IPS DF 6.9 (cell line): ENCODE measurements around the gene NDUFS5.
"Not testable (repeated sequence)": the region's sequence is repeated elsewhere in the genome, so short reads cannot be mapped to it uniquely, and the experiment has no call there.

Experiments
- DNase-seq: peaks from one replicate; pipeline ENCODE4 v3.0.0-alpha.2; 2013; ENCODE audit warnings: low read depth, low spot score
- H3K27ac ChIP-seq: one replicate; pipeline ENCODE4 v1.5.1; 2013; ENCODE audit warnings: low read length, control low read depth
- H3K27me3 ChIP-seq: 2 replicates; pipeline ENCODE4 v1.6.1; 2013; ENCODE audit warnings: mild to moderate bottlenecking, low read length; ENCODE audit not compliant: control insufficient read depth, insufficient read depth
- H3K36me3 ChIP-seq: 2 replicates; pipeline ENCODE4 v1.6.1; 2013; ENCODE audit warnings: low read length; ENCODE audit not compliant: control insufficient read depth, insufficient read depth
- H3K4me1 ChIP-seq: 2 replicates; pipeline ENCODE4 v1.6.1; 2013; ENCODE audit warnings: low read length; ENCODE audit not compliant: control insufficient read depth, insufficient read depth
- H3K4me3 ChIP-seq: 2 replicates; pipeline ENCODE4 v1.5.1; 2013; ENCODE audit warnings: mild to moderate bottlenecking, low read length
- H3K9me3 ChIP-seq: 2 replicates; pipeline ENCODE4 v1.6.1; 2013; ENCODE audit warnings: low read length, inconsistent platforms; ENCODE audit not compliant: control insufficient read depth, insufficient read depth
- WGBS: extraction: QIAGEN DNeasy Blood & Tissue Kit; methylation state at CpG from one replicate; pipeline ENCODE4 v1.1.7; 2013; ENCODE audit warnings: mixed read lengths, missing lambda C conversion rate; ENCODE audit not compliant: insufficient read length, insufficient coverage; 5-methylcytosine and 5-hydroxymethylcytosine counted together

The NDUFS5 gene

DNA sequence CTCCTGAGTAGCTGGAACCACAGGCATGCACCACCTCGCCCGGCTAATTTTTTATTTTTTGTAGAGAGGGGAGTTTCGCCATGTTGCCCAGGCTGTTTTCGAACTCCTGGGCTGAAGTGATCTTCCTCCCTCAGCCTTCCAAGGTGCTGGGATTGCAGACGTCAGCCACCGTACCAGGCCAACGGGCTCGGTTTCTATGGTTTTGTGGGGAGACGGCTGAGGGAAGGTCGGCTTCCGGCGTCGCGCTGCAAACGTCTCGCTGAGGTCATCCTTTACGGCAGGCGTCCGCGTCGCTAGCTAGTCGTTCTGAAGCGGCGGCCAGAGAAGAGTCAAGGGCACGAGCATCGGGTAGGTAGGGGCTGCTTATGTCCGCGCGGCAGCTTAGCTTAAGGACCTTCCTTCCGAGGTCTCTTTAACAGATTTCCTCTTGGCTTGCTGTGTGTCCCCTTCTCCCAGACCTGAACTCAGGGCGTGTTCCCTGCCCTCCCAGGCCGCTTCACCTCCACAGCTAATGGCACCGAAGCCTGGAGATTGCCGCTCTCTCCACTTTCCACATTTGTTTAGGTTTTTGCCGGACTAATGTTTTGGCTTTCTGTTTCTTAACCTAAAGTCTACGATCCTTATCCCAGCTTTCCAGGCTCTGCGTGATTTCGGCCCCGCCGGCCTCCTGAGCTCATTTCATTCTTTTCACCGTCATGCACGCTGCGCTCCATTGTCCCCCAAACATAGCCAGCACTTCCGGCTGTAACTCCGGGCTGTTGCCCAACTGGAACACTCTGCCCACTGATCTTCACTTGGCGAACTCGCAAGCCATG lies at the start of gene NDUFS5:
TSS of gene NDUFS5 (plus strand) at position 300 of the 815 bp plus-strand sequence. CDS start 2,375 bp downstream, outside the sequence.
- DNase-seq, result peak; percentile 80
- Histone ChIP-seq H3K36me3 (peaks cover 16% of the 10 kb centered on the region; the same call in 1 of the 2 replicates), H3K4me3 (peak within 1 kb of the TSS; percentile 83), H3K27me3 (no peaks in the 10 kb centered on the region), H3K27ac (no peak within 1 kb of the TSS), H3K9me3 (no peaks in the 10 kb centered on the region), H3K4me1 (no peaks in the 10 kb centered on the region)
- no CpG with 5 or more reads among the region's 47 CpGs for WGBS

DNA sequence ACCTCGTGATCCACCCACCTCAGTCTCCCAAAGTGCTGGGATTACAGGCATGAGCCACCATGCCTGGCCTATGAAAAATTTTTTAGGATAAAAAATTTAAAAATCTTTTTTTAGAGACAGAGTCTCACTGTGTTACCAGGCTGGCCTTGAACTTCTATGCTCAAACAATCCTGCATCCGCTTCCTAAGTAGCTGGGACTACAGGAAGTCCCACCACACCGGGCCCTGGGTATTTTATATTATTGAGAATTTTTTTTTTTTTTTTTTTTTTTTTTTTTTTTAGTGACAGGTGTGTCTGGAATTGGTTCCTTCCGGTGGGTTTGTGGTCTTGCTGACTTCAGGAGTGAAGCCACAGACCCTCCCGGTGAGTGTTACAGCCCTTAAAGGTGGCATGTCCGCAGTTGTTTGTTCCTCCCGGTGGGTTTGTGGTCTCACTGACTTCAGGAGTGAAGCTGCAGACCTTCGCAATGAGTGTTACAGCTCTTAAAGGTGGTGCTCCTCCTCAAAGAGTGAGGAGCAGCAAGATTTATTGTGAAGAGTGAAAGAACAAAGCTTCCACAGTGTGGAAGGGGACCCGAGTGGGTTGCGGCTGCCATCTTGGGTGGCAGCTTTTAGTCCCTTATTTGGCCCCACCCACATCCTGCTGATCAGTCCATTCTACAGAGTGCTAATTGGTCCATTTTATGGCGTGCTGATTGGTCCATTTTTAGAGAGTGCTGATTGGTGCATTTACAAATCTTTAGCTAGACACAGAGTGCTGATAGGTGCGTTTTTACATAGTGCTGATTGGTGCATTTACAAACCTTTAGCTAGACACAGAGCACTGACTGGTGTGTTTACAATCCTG lies 48.5 kb upstream of the NDUFS5 start:
- H3K9me3 ChIP-seq, H3K27me3 ChIP-seq, H3K27ac ChIP-seq, DNase-seq, H3K4me3 ChIP-seq, H3K36me3 ChIP-seq, H3K4me1 ChIP-seq: not testable (repeated sequence)
- no CpG with 5 or more reads among the region's 12 CpGs for WGBS

DNA sequence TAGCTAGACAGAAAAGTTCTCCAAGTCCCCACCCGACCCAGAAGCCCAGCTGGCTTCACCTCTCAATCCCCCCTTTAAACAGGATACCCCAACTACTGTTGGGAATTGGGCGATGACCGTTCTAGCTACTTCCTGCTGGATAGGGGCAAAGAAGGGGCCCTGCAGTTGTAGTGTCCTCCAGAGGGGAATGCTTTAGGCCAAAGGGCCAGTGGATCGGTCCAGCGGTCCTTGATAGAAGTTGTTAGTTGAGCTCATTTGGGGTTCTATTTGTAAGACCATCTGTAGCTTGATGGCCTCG lies 48.0 kb upstream of the NDUFS5 start:
- H3K27ac ChIP-seq, H3K27me3 ChIP-seq, H3K4me3 ChIP-seq, H3K9me3 ChIP-seq, DNase-seq, H3K4me1 ChIP-seq, H3K36me3 ChIP-seq: not testable (repeated sequence)
- WGBS, result no CpG with 5 or more reads among the region's 6 CpGs

DNA sequence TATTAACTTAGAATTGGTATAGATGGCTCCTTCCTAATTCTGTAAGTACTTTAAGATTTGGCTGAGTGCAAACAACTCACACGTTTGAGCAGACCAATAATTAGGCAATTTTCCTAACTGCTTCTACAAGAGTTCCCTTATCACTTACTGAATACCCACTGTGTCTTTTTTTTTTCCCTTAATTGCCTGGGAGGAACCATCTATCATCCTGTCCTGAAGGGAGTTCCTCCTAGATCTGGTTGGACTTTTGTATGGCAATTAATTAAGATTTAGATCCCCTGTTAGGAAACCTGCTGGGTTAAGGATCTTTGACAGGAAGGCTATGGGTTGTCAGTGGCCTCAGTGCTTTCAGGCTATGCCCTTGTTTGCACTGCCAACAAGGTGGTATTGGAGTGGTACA lies 46.8 kb upstream of the NDUFS5 start:
- H3K4me3 ChIP-seq, H3K27me3 ChIP-seq, H3K36me3 ChIP-seq, DNase-seq, H3K4me1 ChIP-seq, H3K9me3 ChIP-seq, H3K27ac ChIP-seq: not testable (repeated sequence)
- no CpG with 5 or more reads among the region's 1 CpG for WGBS

DNA sequence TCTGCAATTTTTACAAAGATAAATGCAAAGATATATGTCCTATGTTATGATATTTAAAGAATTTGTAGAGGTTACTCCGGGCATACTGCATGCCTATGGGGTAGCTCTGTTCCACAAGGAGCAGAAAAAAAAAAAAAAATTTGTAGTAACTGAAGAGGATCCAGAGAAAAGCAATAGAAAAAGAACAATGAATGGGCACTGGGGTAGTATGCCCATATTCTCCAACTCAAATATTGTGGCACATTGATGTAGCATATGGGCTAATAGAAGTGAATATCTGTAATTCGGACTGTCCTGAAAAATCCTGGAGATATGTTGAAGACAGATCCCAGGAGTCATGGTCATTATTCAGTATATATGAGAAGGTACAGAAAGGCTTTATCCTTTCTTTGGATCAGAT lies 36.2 kb upstream of the NDUFS5 start:
- Histone ChIP-seq H3K27ac (no peak overlapping the region), H3K4me3 (no peak overlapping the region), H3K4me1 (peaks cover 4% of the 10 kb centered on the region; the same call in 1 of the 2 replicates), H3K9me3 (no peaks in the 10 kb centered on the region), H3K36me3 (no peaks in the 10 kb centered on the region; the same call in 1 of the 2 replicates), H3K27me3 (no peaks in the 10 kb centered on the region)
- no peak for DNase-seq
- no CpG with 5 or more reads among the region's 2 CpGs for WGBS

DNA sequence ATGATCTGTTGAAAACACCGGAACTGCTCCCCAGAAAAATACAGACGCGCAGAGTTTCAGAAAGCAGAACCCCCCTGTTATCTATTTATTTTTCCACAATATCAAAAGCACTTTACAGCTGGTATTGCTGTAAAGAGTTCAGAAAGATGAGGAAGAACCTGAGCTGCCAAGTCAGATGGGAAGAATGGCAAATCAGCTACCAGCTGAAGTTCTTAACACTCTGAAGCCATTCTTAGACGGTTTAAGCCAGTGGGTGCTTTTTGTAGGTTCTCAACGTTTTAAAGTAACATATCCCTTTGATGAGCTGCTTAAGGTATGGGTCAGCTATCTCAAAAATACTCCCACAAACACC lies 35.8 kb upstream of the NDUFS5 start:
- H3K27me3 ChIP-seq, result no peaks in the 10 kb centered on the region
- H3K9me3 ChIP-seq, result no peaks in the 10 kb centered on the region
- H3K4me3 ChIP-seq, result no peak overlapping the region; the same call in 1 of the 2 replicates
- DNase-seq, result no peak
- peaks cover under 1% of the 10 kb centered on the region; the same call in 1 of the 2 replicates for H3K36me3 ChIP-seq
- peaks cover 4% of the 10 kb centered on the region; the same call in 1 of the 2 replicates for H3K4me1 ChIP-seq
- H3K27ac ChIP-seq, result no peak overlapping the region
- WGBS, result no CpG with 5 or more reads among the region's 5 CpGs

DNA sequence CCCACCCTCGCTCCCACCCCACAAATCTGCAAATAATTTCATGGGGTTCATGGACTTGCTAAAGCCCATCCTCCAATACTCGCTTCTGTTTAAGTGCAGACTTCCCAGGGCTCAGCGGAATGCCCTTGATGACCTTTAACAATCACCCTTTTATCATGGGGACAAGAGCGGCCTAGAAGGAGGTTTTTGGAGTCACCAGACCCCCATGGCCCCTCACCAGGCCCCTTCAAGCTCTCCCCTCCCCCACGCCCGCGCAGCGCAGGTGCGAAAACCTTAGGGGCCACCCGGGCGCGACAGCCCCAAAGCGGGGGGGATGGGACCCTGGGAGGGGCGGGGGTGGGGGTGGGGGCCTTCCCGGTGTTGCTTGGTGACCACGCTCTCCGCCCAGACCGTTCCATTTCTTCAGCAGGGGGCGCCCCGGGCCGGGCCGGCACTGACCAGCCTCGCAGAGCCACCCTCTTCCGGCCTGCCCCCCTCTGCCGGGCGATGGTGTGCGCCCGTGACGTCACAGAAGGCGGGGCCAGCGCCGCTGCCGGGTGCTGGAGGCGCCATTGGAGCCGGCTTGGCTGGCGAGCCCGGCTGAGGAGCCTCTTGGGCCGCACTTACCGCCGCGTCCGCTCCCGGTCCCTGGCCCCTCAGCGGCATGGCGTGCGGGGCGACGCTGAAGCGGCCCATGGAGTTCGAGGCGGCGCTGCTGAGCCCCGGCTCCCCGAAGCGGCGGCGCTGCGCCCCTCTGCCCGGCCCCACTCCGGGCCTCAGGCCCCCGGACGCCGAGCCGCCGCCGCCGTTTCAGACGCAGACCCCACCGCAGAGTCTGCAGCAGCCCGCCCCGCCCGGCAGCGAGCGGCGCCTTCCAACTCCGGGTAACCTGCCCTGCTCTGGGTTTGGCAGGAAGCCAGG lies 35.2 kb upstream of the NDUFS5 start, which contains the start of gene AKIRIN1:
TSS of gene AKIRIN1 (plus strand) at position 539 of the 900 bp plus-strand sequence. CDS start at position 644, 105 bp downstream.
- Histone ChIP-seq H3K9me3 (no peaks in the 10 kb centered on the region), H3K36me3 (peaks cover 2% of the 10 kb centered on the region; the same call in 1 of the 2 replicates), H3K4me1 (peaks cover 4% of the 10 kb centered on the region; the same call in 1 of the 2 replicates), H3K27ac (no peak within 1 kb of the TSS), H3K4me3 (peak within 1 kb of the TSS; percentile 86), H3K27me3 (no peaks in the 10 kb centered on the region)
- DNase-seq, result peak; percentile 75
- no CpG with 5 or more reads among the region's 76 CpGs for WGBS

DNA sequence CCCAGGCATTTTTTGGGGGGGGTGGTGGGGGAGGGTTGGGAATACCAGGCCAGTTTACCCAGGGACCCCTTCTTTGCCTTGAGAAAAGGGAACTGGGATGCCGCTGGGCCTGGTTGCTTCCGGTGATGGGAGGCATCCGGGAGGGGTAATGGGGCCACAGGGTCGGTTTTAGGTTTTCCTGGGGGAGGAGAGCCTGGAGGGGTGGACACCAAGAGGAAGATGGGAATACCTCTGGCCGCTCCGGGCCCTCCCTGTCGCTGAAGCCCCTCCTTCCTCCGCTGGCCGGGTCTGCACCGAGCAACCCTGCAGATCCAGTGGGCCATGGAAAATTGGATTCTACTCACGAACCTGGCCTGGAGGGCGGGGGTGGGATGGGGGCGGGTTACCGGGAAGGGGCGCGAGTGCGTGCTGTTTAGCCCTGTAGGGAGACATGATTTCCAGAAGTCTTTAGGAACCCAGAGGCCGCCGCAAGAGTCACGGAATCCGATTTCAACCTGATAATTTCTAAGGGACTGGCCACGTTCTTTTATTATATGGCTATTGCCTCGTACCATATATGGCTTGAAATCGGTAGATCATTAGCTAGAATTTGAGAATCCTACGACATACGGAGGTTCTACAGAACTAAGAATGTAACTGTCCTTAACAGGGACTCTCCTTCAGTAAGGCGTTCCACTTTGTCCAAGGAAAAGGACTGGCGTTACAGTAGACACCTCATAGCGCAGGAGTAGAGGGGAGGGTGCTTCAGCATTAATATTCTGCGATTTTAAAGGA lies 34.3 kb upstream of the NDUFS5 start:
- no CpG with 5 or more reads among the region's 30 CpGs for WGBS
- no peak overlapping the region for H3K27ac ChIP-seq

DNA sequence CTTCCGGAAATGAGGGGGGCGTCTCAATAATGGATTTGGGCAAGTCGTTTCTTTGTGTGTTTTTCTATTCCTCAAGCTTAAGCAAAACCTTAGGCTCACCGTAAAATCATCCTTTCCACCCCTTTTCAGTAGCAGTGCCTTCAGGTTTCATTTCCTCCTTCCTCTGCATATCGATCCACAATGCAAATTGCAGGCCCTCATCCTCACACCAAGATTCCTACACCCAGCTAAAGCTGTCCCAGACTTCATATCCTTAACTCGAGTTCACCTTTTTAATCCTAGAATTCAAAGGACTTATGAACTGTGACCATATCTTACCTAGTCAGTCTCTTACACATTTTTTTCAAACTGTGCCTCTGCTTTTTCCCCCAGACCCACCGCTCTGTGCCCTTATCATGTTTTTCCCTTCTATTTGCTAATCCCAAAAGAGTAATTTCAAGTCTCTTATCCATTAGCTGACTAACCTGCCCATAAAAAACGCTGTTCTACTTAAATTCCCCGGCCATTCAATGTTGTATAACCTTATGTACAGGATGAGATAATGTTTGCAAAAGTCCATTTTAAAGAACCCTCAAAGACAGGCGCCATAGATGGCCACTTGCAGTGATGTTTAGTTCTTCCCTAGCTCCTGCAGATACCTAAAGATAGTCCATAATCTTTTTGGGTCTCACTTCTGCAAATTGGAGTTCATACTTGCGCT lies 33.6 kb upstream of the NDUFS5 start:
- no peak for DNase-seq
- Histone ChIP-seq H3K27ac (no peak overlapping the region), H3K27me3 (no peaks in the 10 kb centered on the region), H3K9me3 (no peaks in the 10 kb centered on the region), H3K4me3 (peak overlapping the region; percentile 86; the same call in 1 of the 2 replicates), H3K4me1 (peaks cover 2% of the 10 kb centered on the region; the same call in 1 of the 2 replicates), H3K36me3 (peaks cover 2% of the 10 kb centered on the region; the same call in 1 of the 2 replicates)
- WGBS, result no CpG with 5 or more reads among the region's 11 CpGs

More for the DNA sequence above, 34.3 kb upstream of the NDUFS5 start:
- no peaks in the 10 kb centered on the region for H3K27me3 ChIP-seq
- H3K36me3 ChIP-seq, result peaks cover 2% of the 10 kb centered on the region; the same call in 1 of the 2 replicates
- peaks cover 2% of the 10 kb centered on the region; the same call in 1 of the 2 replicates for H3K4me1 ChIP-seq
- DNase-seq, result no peak
- H3K4me3 ChIP-seq, result peak overlapping the region; percentile 86
- H3K9me3 ChIP-seq, result no peaks in the 10 kb centered on the region
